Astrocyte of the spinal cord (primary cell): ENCODE data around the gene CAD.

Source experiments
- DNase-seq: peaks from one replicate; pipeline ENCODE4 v3.0.0; 2011; ENCODE audit warnings: low read depth, low spot score
- H3K4me3 ChIP-seq: 2 replicates; pipeline ENCODE4 v1.5.1; 2011; ENCODE audit warnings: low read depth, mild to moderate bottlenecking, low read length, moderate library complexity
- CTCF ChIP-seq: IDR thresholded peaks from 2 replicates; pipeline ENCODE4 v1.5.1; 2012; ENCODE audit warnings: low read depth, mild to moderate bottlenecking, low read length, inconsistent platforms
- in situ Hi-C: cut with HindIII; loops from 2 replicates; pipeline ENCODE4 v1.10.0; 2017; ENCODE audit warnings: low sequenced_read_pairs

Gene CAD

GRCh38 chr2:27223416-27223815 lies 6.2 kb downstream of the CAD start:
- no peak for TF ChIP-seq CTCF
- no peak for DNase-seq
- in situ Hi-C loops = no loop called here
- H3K4me3 ChIP-seq = no peak overlapping the region

- TF ChIP-seq CTCF = no peak
- H3K4me3 ChIP-seq = no peak overlapping the region
- in situ Hi-C loops = no loop called here
- no peak for DNase-seq
Observed at GRCh38 chr2:27225526-27225925, 8.4 kb downstream of the CAD start.

GRCh38 chr2:27227501-27227900 lies 10.3 kb downstream of the CAD start:
- in situ Hi-C loops = no loop called here
- TF ChIP-seq CTCF = no peak
- no peak overlapping the region for H3K4me3 ChIP-seq
- DNase-seq = no peak

GRCh38 chr2:27231921-27232320 lies 14.8 kb downstream of the CAD start:
- in situ Hi-C loops = no loop called here
- DNase-seq = no peak
- H3K4me3 ChIP-seq = no peak overlapping the region
- no peak for TF ChIP-seq CTCF

- TF ChIP-seq CTCF = no peak
- H3K4me3 ChIP-seq = no peak overlapping the region
- DNase-seq = no peak
- in situ Hi-C loops = no loop called here
Observed at GRCh38 chr2:27233341-27233740, 16.2 kb downstream of the CAD start.

GRCh38 chr2:27236136-27236535 lies 19.0 kb downstream of the CAD start:
- H3K4me3 ChIP-seq = no peak overlapping the region
- DNase-seq = no peak
- no peak for TF ChIP-seq CTCF
- in situ Hi-C loops = no loop called here

- no peak for TF ChIP-seq CTCF
Observed at GRCh38 chr2:27236626-27237025, 19.5 kb downstream of the CAD start.

More at GRCh38 chr2:27236626-27237025, 19.5 kb downstream of the CAD start:
- no peak for DNase-seq
- in situ Hi-C loops = no loop called here
- no peak overlapping the region for H3K4me3 ChIP-seq
